Small intestine (tissue), 16 donors: ENCODE data around the gene RINT1. TPM values are rescaled to one million over a fixed set of nuclear protein-coding genes. Genes with fewer than 3 reads are reported as not detected.

ENCODE experiments used
- DNase-seq, 2 donors: peaks; one replicate each; pipeline versions ENCODE4 v3.0.0 to v3.0.0-alpha.2; 2013
- FAIRE-seq: peaks from 2 replicates; lab custom pipeline; 2012; peaks lifted over from hg19 to GRCh38; lab: Jason Lieb, UNC
- H3K27ac ChIP-seq, 3 donors: one replicate each; pipeline ENCODE4 v1.5.1; 2013; ENCODE audit warnings: low read length in 2 of 3, mild to moderate bottlenecking in 2 of 3, control low read depth in 1 of 3, inconsistent platforms in 1 of 3, low read depth in 1 of 3, moderate library complexity in 1 of 3
- H3K27me3 ChIP-seq, 3 donors: one replicate each; pipeline ENCODE4 v1.6.1; 2013; ENCODE audit warnings: low read length in 3 of 3, inconsistent platforms in 1 of 3; ENCODE audit not compliant: control insufficient read depth in 3 of 3, insufficient read depth in 3 of 3
- H3K36me3 ChIP-seq, 3 donors: one replicate each; pipeline ENCODE4 v1.6.1; 2013; ENCODE audit warnings: low read length in 3 of 3, inconsistent platforms in 1 of 3, low read depth in 1 of 3, mild to moderate bottlenecking in 1 of 3, moderate library complexity in 1 of 3; ENCODE audit not compliant: control insufficient read depth in 3 of 3, insufficient read depth in 2 of 3
- H3K4me1 ChIP-seq, 3 donors: one replicate each; pipeline ENCODE4 v1.6.1; 2013; ENCODE audit warnings: low read length in 2 of 3, inconsistent platforms in 1 of 3, low read depth in 1 of 3, mild to moderate bottlenecking in 1 of 3, moderate library complexity in 1 of 3; ENCODE audit not compliant: control insufficient read depth in 3 of 3, insufficient read depth in 2 of 3
- H3K4me3 ChIP-seq, 3 donors: one replicate each; pipeline ENCODE4 v1.5.1; 2013; ENCODE audit warnings: low read length in 3 of 3, control low read depth in 1 of 3, inconsistent platforms in 1 of 3, low read depth in 1 of 3, mild to moderate bottlenecking in 1 of 3, moderate library complexity in 1 of 3
- H3K9me3 ChIP-seq, 2 donors: one replicate each; pipeline ENCODE4 v1.6.1; 2013; ENCODE audit warnings: low read depth in 1 of 2, low read length in 1 of 2; ENCODE audit not compliant: control insufficient read depth in 2 of 2, insufficient read depth in 1 of 2
- WGBS, 3 donors: extraction: QIAGEN DNeasy Blood & Tissue Kit; methylation state at CpG; one replicate each; pipeline ENCODE4 v1.1.7; 2013; 5-methylcytosine and 5-hydroxymethylcytosine counted together
- long read RNA-seq, 10 donors: transcript quantifications; one replicate each; lab custom pipeline, GENCODE V29; 2026
- polyA plus RNA-seq, 4 donors: library from polyadenylated mRNA; stranded (reverse) in 3 of 4; unstranded in 1 of 4; fragments of 200-250 nt in 3 of 4; fragments of 120-200 nt in 1 of 4; gene quantifications; one replicate each; pipeline versions ENCODE4 v1.2.1 to v1.2.3, GENCODE V29; 2013
- donor health status: healthy with polysubstance abuse.
- donor health status: control.
- donor health status: control.
- donor health status: Bipolar disorder and iron deficiency.
- donor health status: healthy.

The RINT1 gene
- 10 to 100 TPM in 2 of 4 donors, 1 to 10 TPM in 2; 9.3 to 17.1 (median 10.7) TPM for polyA plus RNA-seq
- long read RNA-seq, donor 1, partial matches to known transcripts, result 0 of 3 reads
- long read RNA-seq, donor 1, other reads (novel, unspliced or antisense), result 0 of 3 reads
- long read RNA-seq, donor 2, result 0 reads
- long read RNA-seq, donor 3, result 0 reads
- long read RNA-seq, donor 4, result 0 reads
- long read RNA-seq, donor 5, result 0 reads
- long read RNA-seq, donor 6, partial matches to known transcripts, result 0 of 1 reads
- long read RNA-seq, donor 6, other reads (novel, unspliced or antisense), result 0 of 1 reads
- long read RNA-seq, donor 7, transcript RINT1-201 (15 exons, 2,976 nt), result major isoform, 5 of 5 reads
- long read RNA-seq, donor 7, partial matches to known transcripts, result 0 of 5 reads
- long read RNA-seq, donor 7, other reads (novel, unspliced or antisense), result 0 of 5 reads
- long read RNA-seq, donor 8, result 0 reads
- long read RNA-seq, donor 9, result 0 reads
- long read RNA-seq, donor 10, partial matches to known transcripts, result 0 of 1 reads
- long read RNA-seq, donor 10, other reads (novel, unspliced or antisense), result 0 of 1 reads

DNA sequence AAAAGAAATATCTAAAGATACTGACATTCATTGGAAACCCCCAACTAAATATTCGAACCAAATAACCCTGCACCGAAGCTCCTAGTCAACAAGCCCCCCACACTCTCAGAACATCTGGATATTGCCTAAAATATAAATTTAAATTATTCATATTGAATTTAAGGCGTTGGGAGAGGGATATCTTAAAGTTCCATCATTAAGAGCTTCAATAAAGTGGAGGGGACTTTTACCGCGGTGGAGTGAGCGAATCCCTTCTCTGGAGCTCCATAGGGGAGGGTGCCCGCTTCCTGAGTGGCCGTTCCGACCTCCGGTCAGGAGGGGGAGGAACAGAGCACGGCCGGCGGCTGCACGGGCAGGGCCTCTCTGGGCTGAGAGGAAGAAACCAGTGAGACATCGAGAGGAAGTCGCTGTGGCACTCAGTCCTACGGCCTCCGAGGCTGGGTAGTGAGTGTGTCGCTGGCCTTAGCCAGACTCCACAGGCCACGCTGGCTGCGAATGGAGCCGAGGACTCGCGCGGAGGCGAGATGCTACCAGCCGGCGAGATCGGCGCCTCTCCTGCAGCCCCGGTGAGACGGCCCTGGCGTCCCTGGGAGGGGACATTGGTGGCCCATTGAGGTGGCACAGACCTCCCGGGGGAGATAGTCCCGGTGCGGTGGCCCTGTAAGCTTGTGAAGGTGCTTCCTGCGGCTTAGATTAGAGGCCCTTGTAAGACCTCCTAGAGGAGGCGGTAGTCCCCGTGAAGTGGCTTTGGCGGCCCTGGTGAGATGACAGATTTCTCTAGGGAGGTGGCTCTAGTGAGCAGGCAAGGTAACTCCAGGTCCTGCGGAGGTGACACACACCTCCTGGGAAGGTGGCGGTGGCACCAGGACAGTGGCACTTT lies at the start of gene RINT1:
TSS of gene RINT1 (plus strand) at position 410 of the 880 bp plus-strand sequence. CDS start at position 525, 115 bp downstream.
- peaks cover 3 to 14% (median 8%) of the 10 kb centered on the region in 3 donors for H3K4me1 ChIP-seq
- no peaks in the 10 kb centered on the region for H3K9me3 ChIP-seq
- peak; percentile 93 to 96 for DNase-seq
- H3K27ac ChIP-seq, result peak within 1 kb of the TSS; percentile 63 to 93 (median 90)
- peak within 1 kb of the TSS; percentile 72 to 81 (median 73) for H3K4me3 ChIP-seq
- H3K27me3 ChIP-seq, result no peaks in the 10 kb centered on the region
- H3K36me3 ChIP-seq, result peaks cover 0 to 13% (median 0%) of the 10 kb centered on the region in 3 donors
- WGBS, 3 donors, result 2% methylated on average over 40 to 42 of the region's 42 CpGs
- no peak for FAIRE-seq

DNA sequence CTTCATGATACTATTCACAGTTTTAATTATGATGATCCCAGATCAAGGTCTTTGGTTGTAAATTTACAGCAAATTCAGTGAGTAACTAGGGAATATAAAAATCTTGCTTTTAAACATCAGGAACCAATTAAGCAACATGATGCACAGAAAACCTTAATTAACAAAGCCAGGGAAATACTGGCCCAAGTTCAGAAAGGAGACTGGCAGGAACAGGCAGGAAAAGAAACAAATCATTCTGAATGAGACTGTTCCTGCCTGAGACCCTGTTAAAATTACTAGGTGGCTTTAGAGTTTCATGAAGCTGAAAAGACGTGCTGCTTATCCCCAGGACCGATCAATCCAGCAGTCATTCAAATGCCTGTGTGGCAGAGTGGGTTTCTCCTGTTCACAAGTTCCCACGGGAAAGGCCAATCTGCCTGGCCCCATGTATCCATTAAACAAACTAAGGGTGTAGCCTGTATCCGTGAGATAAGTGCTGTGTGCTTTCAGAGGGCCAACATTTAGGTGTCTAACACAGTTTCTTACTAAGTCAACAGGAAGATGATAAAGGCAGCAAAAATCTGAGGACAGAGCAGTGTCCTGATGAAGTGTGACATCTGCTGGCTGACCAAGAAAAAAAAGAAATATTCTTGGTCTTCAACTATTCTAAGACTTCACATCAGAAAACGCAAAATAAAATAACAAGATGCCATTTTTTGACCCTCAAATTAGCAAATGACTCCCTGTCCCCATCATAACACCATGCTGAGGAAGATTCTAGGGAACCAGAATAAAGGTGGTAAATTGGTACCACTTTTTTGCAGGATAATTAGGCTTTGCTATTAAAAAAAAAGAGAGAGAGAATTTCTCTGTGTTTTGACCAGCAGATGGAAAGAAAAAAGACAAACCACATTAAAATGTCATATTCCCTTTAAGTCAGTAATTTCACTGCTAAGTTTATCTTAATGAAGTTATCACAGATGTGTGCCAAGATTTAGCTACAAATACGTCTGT lies 44.1 kb upstream of the RINT1 start:
- no peaks in the 10 kb centered on the region for H3K9me3 ChIP-seq
- FAIRE-seq (no peak), DNase-seq (peak; percentile 22 to 46)
- H3K36me3 ChIP-seq, result peaks cover 0 to 14% (median 0%) of the 10 kb centered on the region in 3 donors
- WGBS, 3 donors, result 67 to 70% (median 70%) methylated on average over 6 of the region's 6 CpGs
- no peaks in the 10 kb centered on the region for H3K27me3 ChIP-seq
- peak overlapping the region in 1 of 3 donors; percentile 33 for H3K27ac ChIP-seq
- no peak overlapping the region for H3K4me3 ChIP-seq
- H3K4me1 ChIP-seq, result no peaks in the 10 kb centered on the region

DNA sequence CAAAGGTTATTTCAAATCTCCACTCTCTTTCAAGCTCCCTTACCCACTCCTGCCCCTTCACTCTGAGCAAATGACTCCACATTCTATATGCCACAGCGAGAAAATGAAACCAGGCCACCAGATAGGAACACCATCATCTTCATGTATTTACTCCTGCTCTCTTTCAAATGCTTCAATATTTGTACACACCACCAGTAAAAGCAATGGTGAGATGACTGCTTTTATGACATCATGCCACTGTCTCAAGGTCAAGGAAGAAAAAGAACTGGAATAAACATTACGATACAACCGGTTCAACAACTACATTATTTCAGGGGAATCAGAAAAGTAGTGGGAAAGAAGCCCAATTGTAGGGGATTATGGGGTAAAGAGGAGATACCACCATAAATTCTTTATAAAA lies 42.6 kb upstream of the RINT1 start:
- Histone ChIP-seq H3K36me3 (peaks cover 0 to 14% (median 0%) of the 10 kb centered on the region in 3 donors), H3K27ac (no peak overlapping the region), H3K9me3 (no peaks in the 10 kb centered on the region), H3K4me3 (no peak overlapping the region), H3K4me1 (no peaks in the 10 kb centered on the region), H3K27me3 (no peaks in the 10 kb centered on the region)
- no peak for FAIRE-seq
- no peak for DNase-seq
- WGBS, 3 donors, result 85 to 93% (median 90%) methylated on average over 3 of the region's 3 CpGs

DNA sequence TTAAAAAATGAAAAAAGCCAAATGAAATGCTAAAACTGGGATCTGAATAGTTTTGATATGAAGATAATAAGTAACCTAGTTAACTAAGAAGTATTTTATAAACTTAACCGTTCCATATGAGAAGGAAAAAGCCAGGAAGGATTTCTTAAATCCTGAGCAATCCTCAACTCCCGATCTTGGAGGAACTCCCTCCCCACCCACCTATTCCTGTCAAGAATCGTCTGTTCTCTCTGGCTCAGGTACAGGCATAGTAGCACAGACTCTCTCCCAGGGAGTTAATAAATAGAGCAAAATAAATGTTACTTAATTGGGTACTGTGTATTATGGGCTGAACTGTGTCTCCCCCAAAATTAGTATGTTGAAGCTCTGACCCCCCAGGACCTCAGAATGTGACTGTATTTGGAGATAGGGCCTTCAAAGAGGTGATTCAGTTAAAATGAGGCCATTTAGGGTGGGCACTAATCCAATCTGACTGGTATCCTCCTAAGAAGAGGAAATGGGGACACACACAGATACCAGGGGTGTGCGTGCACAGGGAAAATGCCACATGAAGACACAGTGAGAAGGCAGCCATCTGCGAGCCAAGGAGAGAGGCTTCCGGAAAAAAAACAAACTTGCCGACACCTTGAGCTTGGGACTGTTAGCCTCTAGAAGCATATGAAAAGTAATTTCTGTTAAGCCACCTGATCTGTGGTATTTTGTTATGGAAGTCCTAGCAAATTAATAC lies 38.6 kb upstream of the RINT1 start:
- FAIRE-seq (no peak), DNase-seq (no peak)
- no peaks in the 10 kb centered on the region for H3K4me1 ChIP-seq
- no peaks in the 10 kb centered on the region for H3K27me3 ChIP-seq
- H3K9me3 ChIP-seq, result no peaks in the 10 kb centered on the region
- no peak overlapping the region for H3K27ac ChIP-seq
- no peak overlapping the region for H3K4me3 ChIP-seq
- 86 to 89% (median 88%) methylated on average over 7 of the region's 7 CpGs for WGBS, 3 donors
- peaks cover 0 to 4% (median 0%) of the 10 kb centered on the region in 3 donors for H3K36me3 ChIP-seq

DNA sequence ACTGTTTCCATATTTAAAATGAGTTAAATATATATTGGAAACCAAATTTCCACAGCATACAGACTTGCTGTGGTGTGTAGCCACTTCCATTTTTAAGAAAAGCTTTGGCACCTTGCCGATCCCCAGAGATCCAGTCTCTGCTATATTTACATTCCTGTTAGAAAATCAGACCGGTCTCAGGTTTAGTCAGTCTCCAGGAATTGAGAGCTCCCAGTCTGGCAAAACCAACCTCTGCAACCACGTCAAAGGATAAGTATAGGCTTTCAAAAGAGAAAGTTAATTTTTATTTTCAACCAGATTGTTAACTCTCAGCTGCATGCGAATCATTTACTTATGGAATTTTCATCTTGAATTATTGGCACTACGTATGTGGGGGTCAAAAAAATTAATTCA lies 38.1 kb upstream of the RINT1 start:
- Histone ChIP-seq H3K27ac (no peak overlapping the region), H3K9me3 (no peaks in the 10 kb centered on the region), H3K4me3 (no peak overlapping the region), H3K36me3 (peaks cover 0 to 4% (median 0%) of the 10 kb centered on the region in 3 donors), H3K4me1 (no peaks in the 10 kb centered on the region), H3K27me3 (no peaks in the 10 kb centered on the region)
- WGBS, 3 donors, result 85 to 92% (median 87%) methylated on average over 5 of the region's 5 CpGs
- DNase-seq, result no peak
- FAIRE-seq, result no peak

DNA sequence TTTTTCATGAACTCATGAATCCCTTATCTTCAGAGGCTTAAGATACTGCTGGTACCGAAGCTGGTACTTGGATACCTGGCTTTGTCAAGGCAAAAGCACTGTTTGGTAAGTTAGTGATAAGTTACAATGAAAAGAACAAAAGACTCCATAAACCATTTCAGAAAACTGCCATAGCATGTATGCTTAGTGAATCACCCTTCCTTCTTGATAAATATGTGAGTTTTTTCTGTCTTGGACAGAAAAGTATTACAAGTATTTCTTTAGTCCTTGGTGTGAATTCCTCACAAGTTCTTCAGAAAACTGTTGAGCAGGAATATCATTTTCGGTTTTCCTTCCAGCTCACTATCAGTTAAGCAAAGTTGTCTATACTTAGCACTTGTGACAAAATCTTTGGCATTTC lies 35.5 kb upstream of the RINT1 start:
- DNase-seq (no peak), FAIRE-seq (no peak)
- H3K4me1 ChIP-seq, result no peaks in the 10 kb centered on the region
- no peak overlapping the region for H3K4me3 ChIP-seq
- no peak overlapping the region for H3K27ac ChIP-seq
- 71 to 79% (median 76%) methylated on average over 2 of the region's 2 CpGs for WGBS, 3 donors
- H3K36me3 ChIP-seq, result peaks cover 0 to 13% (median 4%) of the 10 kb centered on the region in 3 donors
- H3K27me3 ChIP-seq, result no peaks in the 10 kb centered on the region
- no peaks in the 10 kb centered on the region for H3K9me3 ChIP-seq

DNA sequence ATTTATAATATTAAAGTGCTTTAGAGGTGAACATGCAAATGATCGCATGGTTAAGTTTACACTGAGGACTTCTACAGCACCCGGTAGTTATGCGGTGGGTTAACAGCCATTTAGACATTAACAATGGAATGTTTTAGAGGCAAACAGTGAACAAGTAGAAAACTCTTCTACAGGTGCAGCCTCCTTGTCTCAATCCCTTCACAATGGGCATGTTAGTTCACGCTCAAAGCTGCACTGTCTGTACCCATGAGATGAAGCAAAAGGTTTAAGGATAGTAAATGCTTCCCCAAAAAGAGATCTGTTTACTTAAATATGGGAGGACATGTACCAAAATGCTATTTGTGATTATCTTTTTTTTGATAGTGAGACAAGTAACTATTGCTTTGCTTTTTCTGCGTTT lies 35.0 kb upstream of the RINT1 start:
- H3K9me3 ChIP-seq, result no peaks in the 10 kb centered on the region
- WGBS, 3 donors, result 91 to 98% (median 94%) methylated on average over 5 of the region's 5 CpGs
- no peak for FAIRE-seq
- peaks cover 0 to 14% (median 5%) of the 10 kb centered on the region in 3 donors for H3K36me3 ChIP-seq
- no peak for DNase-seq
- H3K27me3 ChIP-seq, result no peaks in the 10 kb centered on the region
- H3K4me3 ChIP-seq, result no peak overlapping the region
- no peak overlapping the region for H3K27ac ChIP-seq
- no peaks in the 10 kb centered on the region for H3K4me1 ChIP-seq
